ENCODE results near the gene ATP7B.

ATP7B gene

DNA sequence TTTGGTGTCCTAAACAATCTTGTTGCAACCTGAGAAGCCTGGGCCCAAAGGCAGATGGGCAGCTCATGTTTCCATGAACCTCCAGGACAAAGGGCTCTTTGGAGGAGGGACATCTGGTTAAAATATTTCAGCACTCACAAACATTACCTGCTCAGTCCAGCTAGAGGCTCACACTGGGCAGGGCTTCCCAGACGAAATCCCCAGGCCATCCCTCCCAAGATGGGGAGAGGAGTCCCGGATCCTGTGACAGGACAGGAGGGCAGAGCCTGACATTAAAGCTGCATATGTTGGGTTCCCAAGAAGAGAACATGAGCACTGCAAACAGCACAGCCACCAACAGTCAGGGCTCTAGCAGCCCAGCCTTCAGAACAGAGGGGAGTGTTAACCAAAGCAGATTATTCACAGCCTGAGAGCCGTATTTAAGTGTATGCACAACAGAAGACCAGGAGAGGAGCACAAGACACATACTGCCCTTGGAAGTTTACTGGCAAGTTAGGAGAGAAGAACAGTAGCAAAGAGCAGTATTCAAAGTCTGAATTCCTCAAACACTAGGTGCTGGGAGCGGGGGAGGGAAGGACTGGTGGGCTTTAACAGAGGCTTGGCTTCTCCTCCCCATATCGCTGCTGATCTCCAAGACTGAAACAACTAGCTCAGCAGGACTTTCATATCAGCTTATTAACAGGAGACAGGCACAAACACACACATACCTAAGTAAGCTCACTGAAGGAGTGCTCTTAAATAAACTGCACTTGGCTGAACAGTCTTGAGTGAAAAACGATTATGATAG is 12.3 kb downstream of the ATP7B start:
- no peak overlapping the region for H3K27ac ChIP-seq
- TF ChIP-seq, protein P1, sequence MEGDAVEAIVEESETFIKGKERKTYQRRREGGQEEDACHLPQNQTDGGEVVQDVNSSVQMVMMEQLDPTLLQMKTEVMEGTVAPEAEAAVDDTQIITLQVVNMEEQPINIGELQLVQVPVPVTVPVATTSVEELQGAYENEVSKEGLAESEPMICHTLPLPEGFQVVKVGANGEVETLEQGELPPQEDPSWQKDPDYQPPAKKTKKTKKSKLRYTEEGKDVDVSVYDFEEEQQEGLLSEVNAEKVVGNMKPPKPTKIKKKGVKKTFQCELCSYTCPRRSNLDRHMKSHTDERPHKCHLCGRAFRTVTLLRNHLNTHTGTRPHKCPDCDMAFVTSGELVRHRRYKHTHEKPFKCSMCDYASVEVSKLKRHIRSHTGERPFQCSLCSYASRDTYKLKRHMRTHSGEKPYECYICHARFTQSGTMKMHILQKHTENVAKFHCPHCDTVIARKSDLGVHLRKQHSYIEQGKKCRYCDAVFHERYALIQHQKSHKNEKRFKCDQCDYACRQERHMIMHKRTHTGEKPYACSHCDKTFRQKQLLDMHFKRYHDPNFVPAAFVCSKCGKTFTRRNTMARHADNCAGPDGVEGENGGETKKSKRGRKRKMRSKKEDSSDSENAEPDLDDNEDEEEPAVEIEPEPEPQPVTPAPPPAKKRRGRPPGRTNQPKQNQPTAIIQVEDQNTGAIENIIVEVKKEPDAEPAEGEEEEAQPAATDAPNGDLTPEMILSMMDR (conservative IDR thresholded peaks at IDR 0.05; ENCODE audit: low read depth): no peak
- ChIA-PET CTCF (interaction anchor here (0.6 kb wide), 1 partner anchor 127 kb away, joined by 4 read pairs; no protein-coding TSS in a partner anchor), POLR2A (ENCODE audit: low non-redundant PET) (no interaction called here)
- DNase-seq (ENCODE audit: low spot score): no peak

DNA sequence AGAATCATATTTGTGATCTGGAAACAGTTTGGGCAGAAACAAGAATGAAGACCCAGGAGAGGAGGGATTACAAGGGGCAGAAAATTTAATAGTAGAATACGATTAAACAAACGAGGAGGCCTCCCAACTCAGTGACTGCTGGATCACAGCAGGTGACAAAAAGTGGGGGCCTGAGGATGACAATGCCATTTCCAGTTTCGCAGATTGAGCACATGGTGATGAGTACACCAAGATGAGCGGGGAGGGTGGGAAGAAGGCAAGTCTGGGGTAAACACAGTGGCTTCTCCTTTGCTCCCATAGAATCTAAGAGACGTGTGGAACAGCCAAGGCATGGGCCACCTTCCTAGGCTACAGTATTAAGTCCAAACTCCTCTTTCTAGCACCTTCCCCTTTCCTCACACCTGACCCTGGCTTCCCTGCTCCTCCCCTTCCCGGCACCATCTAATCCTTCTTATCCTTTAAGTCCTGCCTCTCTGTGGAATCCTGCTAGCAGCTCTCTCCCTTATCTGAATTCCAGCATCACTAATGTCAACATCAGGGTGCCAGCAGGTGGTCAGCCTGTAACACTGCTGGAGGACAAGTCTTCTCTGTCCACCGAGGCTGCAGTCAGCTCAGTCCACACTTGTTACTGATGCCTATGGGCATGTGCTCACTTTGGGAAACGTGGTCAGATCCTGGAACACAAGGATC is 13.5 kb downstream of the ATP7B start:
- DNase-seq (ENCODE audit: low spot score): no peak
- CTCF ChIA-PET: no interaction called here
- POLR2A ChIA-PET (ENCODE audit: low non-redundant PET): no interaction called here
- TF ChIP-seq, protein P1 (conservative IDR thresholded peaks at IDR 0.05; ENCODE audit: low read depth): no peak
- no peak overlapping the region for H3K27ac ChIP-seq

DNA sequence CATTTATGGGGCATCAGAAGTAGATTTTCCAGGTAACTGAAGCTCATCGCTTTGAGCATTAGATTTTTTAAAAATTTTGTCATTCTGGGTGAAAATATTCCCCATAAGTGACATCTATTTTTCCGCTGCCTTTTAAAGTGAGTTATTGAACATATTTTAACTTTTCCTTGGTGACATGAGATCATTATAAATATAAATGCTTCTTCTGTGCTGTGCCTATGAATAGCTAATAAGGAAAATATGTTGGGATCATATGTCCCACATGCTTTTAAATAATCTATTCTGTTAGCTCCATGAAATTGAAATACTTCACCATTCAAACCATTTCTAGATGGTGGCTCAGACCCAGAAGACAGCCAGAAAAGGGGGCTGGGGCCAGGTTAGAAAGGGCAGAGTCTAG is 14.1 kb downstream of the ATP7B start:
- H3K27ac ChIP-seq: no peak overlapping the region

DNA sequence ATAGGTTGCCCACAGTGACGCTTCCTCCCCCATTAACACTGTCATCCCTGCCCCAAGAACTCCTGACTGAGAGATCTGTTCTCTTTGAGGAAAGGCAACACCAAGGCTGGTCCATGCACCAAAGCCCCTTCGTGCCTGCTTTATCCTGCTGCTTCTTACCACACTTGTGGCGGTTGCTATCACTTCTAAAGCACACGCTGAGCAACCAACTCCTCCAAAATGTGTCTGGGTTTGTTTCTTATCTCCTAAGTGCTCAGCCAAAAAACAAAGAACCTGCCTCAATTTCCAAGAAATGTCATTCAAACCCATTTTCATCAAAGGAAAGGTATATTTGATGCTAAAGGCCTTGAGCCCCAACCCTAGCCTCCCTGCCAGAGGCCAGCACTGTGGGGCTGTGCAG is 14.6 kb downstream of the ATP7B start:
- H3K27ac ChIP-seq: no peak overlapping the region; the same call in 1 of the 2 replicates
- DNase-seq (ENCODE audit: low spot score): no peak

More for the DNA sequence above, 14.1 kb downstream of the ATP7B start:
- POLR2A ChIA-PET (ENCODE audit: low non-redundant PET): no interaction called here
- CTCF ChIA-PET: no interaction called here
- TF ChIP-seq, protein P1 (conservative IDR thresholded peaks at IDR 0.05; ENCODE audit: low read depth): no peak
- DNase-seq (ENCODE audit: low spot score): no peak

DNA sequence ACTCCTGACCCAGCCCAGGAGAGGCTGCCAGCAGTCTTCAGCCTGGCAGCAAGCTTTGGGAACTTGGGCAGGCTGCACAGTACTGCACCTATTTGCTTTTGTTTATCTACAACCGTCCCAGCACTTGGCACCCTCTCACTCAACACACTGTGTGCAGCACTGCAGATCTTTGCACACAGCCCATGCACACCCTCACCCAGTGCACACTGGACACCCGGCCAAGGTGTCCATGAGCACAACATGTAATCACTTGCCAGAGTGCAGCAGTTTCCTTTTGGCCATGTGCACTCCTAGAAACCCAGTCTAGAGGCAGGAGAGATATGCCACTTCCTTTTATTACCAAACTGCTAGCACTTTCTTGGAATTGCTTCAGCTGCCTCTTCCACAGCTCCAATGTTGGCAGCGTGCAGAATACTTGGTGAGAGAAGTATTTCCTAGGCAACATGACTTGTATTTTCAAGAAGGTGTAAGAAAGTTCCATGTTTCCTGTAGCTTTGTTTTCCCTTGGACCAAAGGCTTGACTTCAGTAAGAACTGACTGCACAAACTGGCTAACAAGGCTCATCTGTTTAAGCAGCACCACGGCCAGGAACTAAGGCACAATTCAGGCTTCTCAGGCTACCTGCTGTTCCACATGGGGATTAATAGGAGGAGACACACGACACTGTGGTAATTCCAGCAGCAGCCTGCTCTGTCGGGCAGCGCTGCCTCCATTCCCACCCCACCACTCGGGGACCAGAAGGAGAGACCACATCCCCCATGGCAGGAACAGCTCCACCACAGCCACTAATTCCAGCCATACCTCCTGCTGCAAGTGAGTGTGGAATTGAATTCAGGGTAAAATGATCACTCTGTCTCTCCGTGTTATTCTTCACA is 15.3 kb downstream of the ATP7B start:
- ChIA-PET CTCF (interaction anchor here (0.6 kb wide), 1 partner anchor 92 kb away, joined by 3 read pairs; no protein-coding TSS in a partner anchor), POLR2A (ENCODE audit: low non-redundant PET) (no interaction called here)
- H3K27ac ChIP-seq: peak overlapping the region; percentile 60
- TF ChIP-seq, protein P1 (conservative IDR thresholded peaks at IDR 0.05; ENCODE audit: low read depth): no peak
- no peak for DNase-seq (ENCODE audit: low spot score)

More for the DNA sequence above, 14.6 kb downstream of the ATP7B start:
- ChIA-PET POLR2A (ENCODE audit: low non-redundant PET) (no interaction called here), CTCF (interaction anchor here (0.6 kb wide), 1 partner anchor 91 kb away, joined by 3 read pairs; no protein-coding TSS in a partner anchor)
- TF ChIP-seq, protein P1 (conservative IDR thresholded peaks at IDR 0.05; ENCODE audit: low read depth): no peak

DNA sequence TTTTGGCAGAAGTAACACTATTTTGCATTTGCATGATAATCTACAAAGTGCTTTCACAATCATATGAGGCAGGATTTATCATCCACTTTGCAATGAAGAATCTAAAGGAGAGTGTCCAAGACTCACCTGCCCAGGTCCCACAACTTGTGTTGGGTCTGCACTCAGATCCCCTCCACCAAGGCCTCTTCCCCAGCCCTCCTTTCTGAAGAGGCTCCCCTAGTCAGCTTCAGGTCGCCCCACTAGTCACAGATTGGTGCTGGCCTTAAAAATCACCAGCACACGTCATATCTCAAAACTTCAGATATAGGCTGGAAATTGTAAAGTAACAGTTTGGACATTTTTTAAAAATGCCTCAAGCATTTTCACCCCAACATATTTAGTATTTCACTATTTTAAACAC is 17.5 kb downstream of the ATP7B start:
- ChIA-PET POLR2A (ENCODE audit: low non-redundant PET) (no interaction called here), CTCF (no interaction called here)
- TF ChIP-seq, protein P1 (conservative IDR thresholded peaks at IDR 0.05; ENCODE audit: low read depth): no peak
- H3K27ac ChIP-seq: no peak overlapping the region
- DNase-seq (ENCODE audit: low spot score): no peak
